ENCODE results near the gene SERPINA3. TPM values are rescaled to one million over a fixed set of nuclear protein-coding genes. Genes with fewer than 3 reads are reported as not detected.

The SERPINA3 gene
- total and polyA plus RNA-seq, 10 of the 15 experiments (the other 5 are each of a cell fraction or from before 2014, with no cell fraction given), result 2.2 TPM; not detected in 9

DNA sequence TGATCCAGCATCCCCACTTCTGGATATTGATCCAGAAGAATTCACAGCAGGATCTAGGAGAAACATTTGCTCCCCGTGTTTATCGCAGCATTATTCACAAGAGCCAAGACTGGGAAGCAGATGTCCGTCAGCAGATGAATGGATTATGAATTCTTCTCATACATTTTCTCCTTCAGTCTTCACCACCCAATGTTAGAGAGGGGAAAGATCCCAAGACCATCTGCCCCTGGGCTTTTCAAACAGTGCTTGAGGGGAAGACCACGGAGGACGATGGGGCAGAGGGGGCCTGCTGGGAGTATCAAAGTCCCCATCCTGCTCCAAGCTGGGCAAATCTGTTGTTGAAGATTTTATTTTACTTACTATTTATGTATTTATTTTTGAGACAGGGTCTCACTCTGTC is 41.1 kb downstream of the SERPINA3 start:
- ChIA-PET SMC1A (ENCODE audit: uncharacterized antibody, unreplicated experiment) (no interaction called here), RAD21 (ENCODE audit: unreplicated experiment) (no interaction called here), CTCF (no interaction called here), POLR2A (no interaction called here)
- H3K9me3 ChIP-seq (replicated peaks; ENCODE audit: control insufficient read depth, insufficient read depth, low read length), result no peaks in the 10 kb centered on the region; the same call in 2 of the 3 replicates
- H3K9ac ChIP-seq (ENCODE audit: control insufficient read depth, insufficient read depth, low read length), result no peak overlapping the region
- ATAC-seq, result no peak
- H3K27me3 ChIP-seq (replicated peaks in 1 of 2; ENCODE audit: control insufficient read depth in 2 of 2, insufficient read depth in 2 of 2, low read length in 1 of 2), result no peaks in the 10 kb centered on the region
- no peaks in the 10 kb centered on the region for H3K36me3 ChIP-seq (ENCODE audit: control insufficient read depth in 2 of 2, insufficient read depth in 2 of 2, low read length in 1 of 2)
- H3K4me3 ChIP-seq, result no peak overlapping the region
- H3K79me2 ChIP-seq (ENCODE audit: control insufficient read depth, insufficient read depth, low read length), result no peaks in the 10 kb centered on the region
- H3K27ac ChIP-seq (ENCODE audit: control insufficient read depth, insufficient read depth), result no peak overlapping the region
- DNase-seq (ENCODE audit: low read depth, low spot score), result no peak
- WGBS (ENCODE audit: insufficient coverage, insufficient replicate concordance, low lambda C conversion rate, missing lambda C conversion rate), result 46% methylated on average over 5 of the region's 5 CpGs
- no TSS peak for BruUV-seq (replicated peaks)
- no peaks in the 10 kb centered on the region for H4K20me1 ChIP-seq (ENCODE audit: control insufficient read depth, insufficient read depth)
- TF ChIP-seq BMI1 (IDR thresholded peaks at IDR 0.05; ENCODE audit: borderline replicate concordance) (no peak), SREBF1 (IDR thresholded peaks at IDR 0.05; ENCODE audit: low read length) (no peak), CREM (IDR thresholded peaks at IDR 0.05; ENCODE audit: low read depth) (no peak), PBX3 (IDR thresholded peaks at IDR 0.05; ENCODE audit: insufficient replicate concordance, low read depth, low read length) (no peak), HDAC6 (IDR thresholded peaks at IDR 0.05; ENCODE audit: unreplicated experiment) (no peak), ATF2 (IDR thresholded peaks at IDR 0.05; ENCODE audit: low read length) (no peak), PML (IDR thresholded peaks at IDR 0.05; ENCODE audit: low read length) (no peak), STAT1 (conservative IDR thresholded peaks at IDR 0.05) (no peak)
- TF ChIP-seq, protein P1, sequence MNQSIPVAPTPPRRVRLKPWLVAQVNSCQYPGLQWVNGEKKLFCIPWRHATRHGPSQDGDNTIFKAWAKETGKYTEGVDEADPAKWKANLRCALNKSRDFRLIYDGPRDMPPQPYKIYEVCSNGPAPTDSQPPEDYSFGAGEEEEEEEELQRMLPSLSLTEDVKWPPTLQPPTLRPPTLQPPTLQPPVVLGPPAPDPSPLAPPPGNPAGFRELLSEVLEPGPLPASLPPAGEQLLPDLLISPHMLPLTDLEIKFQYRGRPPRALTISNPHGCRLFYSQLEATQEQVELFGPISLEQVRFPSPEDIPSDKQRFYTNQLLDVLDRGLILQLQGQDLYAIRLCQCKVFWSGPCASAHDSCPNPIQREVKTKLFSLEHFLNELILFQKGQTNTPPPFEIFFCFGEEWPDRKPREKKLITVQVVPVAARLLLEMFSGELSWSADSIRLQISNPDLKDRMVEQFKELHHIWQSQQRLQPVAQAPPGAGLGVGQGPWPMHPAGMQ (IDR thresholded peaks at IDR 0.05; ENCODE audit: borderline replicate concordance), result no peak
- no peak overlapping the region for H2AFZ ChIP-seq (ENCODE audit: control insufficient read depth, low read depth, low read length)
- intact Hi-C loops (cut with micrococcal nuclease; ENCODE audit: unreplicated experiment) (no loop called here), in situ Hi-C loops (cut with MboI) (no loop called here)
- no peak overlapping the region for H3K4me2 ChIP-seq (ENCODE audit: control insufficient read depth, insufficient read depth)
- no peaks in the 10 kb centered on the region for H3K4me1 ChIP-seq (ENCODE audit: control insufficient read depth, insufficient read depth, low read length)
- FAIRE-seq, result no peak

Data from GM12878 (cell line).